ENCODE measurements around the gene CTBP2. TPM values are rescaled to one million over a fixed set of nuclear protein-coding genes. Genes with fewer than 3 reads are reported as not detected.

CTBP2 gene
- total RNA-seq, 1 experiment from 2014 or later = 212 TPM

DNA sequence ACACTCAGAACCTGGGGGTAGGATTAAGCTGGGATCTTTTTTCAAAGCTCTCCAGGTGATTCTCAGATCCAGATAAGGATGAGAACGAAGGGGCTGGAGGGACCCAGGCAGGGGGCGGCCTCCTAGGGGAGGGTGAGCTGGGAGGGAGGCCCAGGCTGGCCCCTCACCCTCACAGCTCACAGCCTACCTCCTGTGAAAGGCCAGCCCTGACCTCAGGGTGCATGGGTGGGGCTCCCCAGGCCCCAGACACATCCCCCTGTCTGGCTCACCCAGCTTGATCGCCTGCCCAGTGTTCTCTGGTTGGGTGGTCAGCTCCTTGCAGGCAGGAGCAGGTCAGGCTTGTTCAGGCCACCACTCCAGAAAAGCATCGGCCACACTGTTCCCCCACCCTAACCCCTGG lies 24.3 kb downstream of the CTBP2 start:
- H3K27ac Mint-ChIP-seq = peak overlapping the region; percentile 88 to 92 (median 90); a peak in 6 of 7 replicates

More for the DNA sequence above, 24.3 kb downstream of the CTBP2 start:
- Mint-ChIP-seq H3K4me3 (no peak overlapping the region; a peak in 1 of 5 replicates), H3K36me3 (ENCODE audit: insufficient read depth in 1 of 3, low read depth in 3 of 3) (peaks cover 58 to 77% (median 66%) of the 10 kb centered on the region in 3 experiments), H3K4me1 (peaks cover 86 to 91% of the 10 kb centered on the region in 2 experiments), H3K27me3 (ENCODE audit: low read depth) (no peaks in the 10 kb centered on the region; the same call in 1 of the 2 replicates), H3K9me3 (no peaks in the 10 kb centered on the region)
- H3K4me1 ChIP-seq (ENCODE audit: insufficient read depth, low read length) = peaks cover 38% of the 10 kb centered on the region
- peaks cover 4% of the 10 kb centered on the region for H4K20me1 ChIP-seq (ENCODE audit: control insufficient read depth, insufficient read depth, insufficient read length)
- H3K23me2 ChIP-seq (ENCODE audit: insufficient read length, low read depth, low read length, poor library complexity, severe bottlenecking) = no peaks in the 10 kb centered on the region
- no peak overlapping the region for H3K27ac ChIP-seq (ENCODE audit: insufficient read length, low read depth, low read length)
- H2AK5ac ChIP-seq (ENCODE audit: insufficient read length, low read length) = no peak overlapping the region
- no peak for DNase-seq
- no peak overlapping the region for H3K14ac ChIP-seq (ENCODE audit: insufficient read depth, low read length)
- no peak overlapping the region for H3K9ac ChIP-seq (ENCODE audit: extremely low read depth, insufficient read length, low read length)
- no peak overlapping the region for H2BK15ac ChIP-seq (ENCODE audit: low read depth, low read length)
- no peak overlapping the region for H2BK5ac ChIP-seq (ENCODE audit: insufficient read length, low read length)
- H2AFZ ChIP-seq (ENCODE audit: low read length) = no peak overlapping the region
- H3K4ac ChIP-seq (ENCODE audit: low read depth, low read length) = no peak overlapping the region
- H3T11ph ChIP-seq (ENCODE audit: low read length) = no peak overlapping the region
- no peak overlapping the region for H4K8ac ChIP-seq (replicated peaks; ENCODE audit: insufficient read length, low read depth, low read length)
- TF ChIP-seq, protein P1, sequence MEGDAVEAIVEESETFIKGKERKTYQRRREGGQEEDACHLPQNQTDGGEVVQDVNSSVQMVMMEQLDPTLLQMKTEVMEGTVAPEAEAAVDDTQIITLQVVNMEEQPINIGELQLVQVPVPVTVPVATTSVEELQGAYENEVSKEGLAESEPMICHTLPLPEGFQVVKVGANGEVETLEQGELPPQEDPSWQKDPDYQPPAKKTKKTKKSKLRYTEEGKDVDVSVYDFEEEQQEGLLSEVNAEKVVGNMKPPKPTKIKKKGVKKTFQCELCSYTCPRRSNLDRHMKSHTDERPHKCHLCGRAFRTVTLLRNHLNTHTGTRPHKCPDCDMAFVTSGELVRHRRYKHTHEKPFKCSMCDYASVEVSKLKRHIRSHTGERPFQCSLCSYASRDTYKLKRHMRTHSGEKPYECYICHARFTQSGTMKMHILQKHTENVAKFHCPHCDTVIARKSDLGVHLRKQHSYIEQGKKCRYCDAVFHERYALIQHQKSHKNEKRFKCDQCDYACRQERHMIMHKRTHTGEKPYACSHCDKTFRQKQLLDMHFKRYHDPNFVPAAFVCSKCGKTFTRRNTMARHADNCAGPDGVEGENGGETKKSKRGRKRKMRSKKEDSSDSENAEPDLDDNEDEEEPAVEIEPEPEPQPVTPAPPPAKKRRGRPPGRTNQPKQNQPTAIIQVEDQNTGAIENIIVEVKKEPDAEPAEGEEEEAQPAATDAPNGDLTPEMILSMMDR (conservative IDR thresholded peaks at IDR 0.05) = no peak
- WGBS (ENCODE audit: extremely low coverage, insufficient read length, low lambda C conversion rate) = no CpG with 5 or more reads among the region's 4 CpGs
- H3K79me1 ChIP-seq (ENCODE audit: insufficient read depth, low read depth, low read length, poor library complexity, severe bottlenecking) = peaks cover 8% of the 10 kb centered on the region
- no peak overlapping the region for H2BK120ac ChIP-seq (ENCODE audit: low read depth, low read length, poor library complexity, severe bottlenecking)
- H3K23ac ChIP-seq (ENCODE audit: insufficient read length, low read depth, low read length) = no peak overlapping the region
- H4K91ac ChIP-seq (ENCODE audit: insufficient read length, low read depth, low read length) = no peak overlapping the region
- no peak overlapping the region for H2BK20ac ChIP-seq (ENCODE audit: low read depth, low read length, poor library complexity, severe bottlenecking)
- no peak overlapping the region for H3K4me2 ChIP-seq (ENCODE audit: insufficient read depth, insufficient read length, low read length)
- H3K27me3 ChIP-seq (ENCODE audit: insufficient read depth, low read length) = no peaks in the 10 kb centered on the region
- no peak overlapping the region for H3K18ac ChIP-seq (ENCODE audit: insufficient read length, low read depth, low read length)
- H4K5ac ChIP-seq (ENCODE audit: insufficient read length, low read depth, low read length) = no peak overlapping the region
- H3K56ac ChIP-seq (ENCODE audit: insufficient read length, low read depth, low read length) = no peak overlapping the region
- peaks cover 90% of the 10 kb centered on the region; the same call in 1 of the 2 replicates for H3K79me2 ChIP-seq (ENCODE audit: insufficient read depth, low read length)
- H2BK12ac ChIP-seq (ENCODE audit: insufficient read length, low read depth, low read length) = no peak overlapping the region
- no peaks in the 10 kb centered on the region for H3K9me3 ChIP-seq (ENCODE audit: control insufficient read depth, low read depth, low read length)
